WTC11 (cell line): ENCODE measurements around the gene CGRRF1. TPM values are rescaled to one million over a fixed set of nuclear protein-coding genes. Genes with fewer than 3 reads are reported as not detected.

ENCODE experiments used
- ATAC-seq: fragments of 200-7000 bp; cut with Tn5 transposase; 2 replicates; pipeline ENCODE4 v1.10.0; 2021; ENCODE audit warnings: mild to moderate bottlenecking, moderate library complexity
- CTCF ChIA-PET: fragments of 300-600 bp; sonication (Branson Sonifier 250); formaldehyde crosslinking; loops from one replicate; lab custom pipeline; 2021; ENCODE audit warnings: antibody characterized with exemption; lab: Charles Lee
- POLR2A ChIA-PET: fragments of 350-600 bp; sonication (Branson Sonifier 250); formaldehyde crosslinking; loops from one replicate; lab custom pipeline; 2021; ENCODE audit warnings: antibody characterized with exemption; lab: Charles Lee
- DNase-seq: peaks from one replicate; pipeline ENCODE4 v3.0.0; 2021; ENCODE audit warnings: low spot score
- H3K27ac Mint-ChIP-seq: 2 replicates; pipeline ENCODE4 v1.8.0; 2021; ENCODE audit warnings: mixed read lengths
- H3K27me3 Mint-ChIP-seq: 2 replicates; pipeline ENCODE4 v1.8.0; 2021; ENCODE audit warnings: low read depth, mild to moderate bottlenecking, moderate library complexity, mixed read lengths
- H3K36me3 Mint-ChIP-seq: 2 replicates; pipeline ENCODE4 v1.8.0; 2021; ENCODE audit warnings: mixed read lengths
- H3K4me1 Mint-ChIP-seq: 2 replicates; pipeline ENCODE4 v1.8.0; 2022; ENCODE audit warnings: mixed read lengths
- H3K4me3 Mint-ChIP-seq: 2 replicates; pipeline ENCODE4 v1.8.0; 2021; ENCODE audit warnings: mild to moderate bottlenecking, moderate library complexity, mixed read lengths
- H3K9me3 Mint-ChIP-seq: 2 replicates; pipeline ENCODE4 v1.8.0; 2021; ENCODE audit warnings: mixed read lengths
- EMX1 ChIP-seq: fragments of 250-450 bp; sonication (Bioruptor Pico); IDR thresholded peaks from 2 replicates; pipeline ENCODE4 v1.8.0; 2021; ENCODE audit warnings: mild to moderate bottlenecking
- FOXP1 ChIP-seq: sonication (generic); formaldehyde crosslinking; IDR thresholded peaks from 2 replicates; pipeline ENCODE4 v1.8.0; 2022; ENCODE audit warnings: missing genetic modification reagents, mild to moderate bottlenecking, moderate library complexity, borderline replicate concordance
- GRHL2 ChIP-seq: fragments of 250-450 bp; sonication (Bioruptor Pico); IDR thresholded peaks from 2 replicates; pipeline ENCODE4 v1.8.0; 2022; ENCODE audit warnings: mild to moderate bottlenecking, moderate library complexity; ENCODE audit not compliant: insufficient replicate concordance, severe bottlenecking
- JUN ChIP-seq: sonication (generic); formaldehyde crosslinking; IDR thresholded peaks from 2 replicates; pipeline ENCODE4 v1.8.0; 2023; ENCODE audit warnings: mild to moderate bottlenecking, missing genetic modification reagents
- MYBL2 ChIP-seq: sonication (generic); formaldehyde crosslinking; IDR thresholded peaks from 2 replicates; pipeline ENCODE4 v1.8.1; 2023; ENCODE audit warnings: mild to moderate bottlenecking, moderate library complexity, missing genetic modification reagents
- NFE2L1 ChIP-seq: sonication (generic); formaldehyde crosslinking; IDR thresholded peaks from 2 replicates; pipeline ENCODE4 v1.8.1; 2023; ENCODE audit warnings: missing genetic modification reagents
- OVOL2 ChIP-seq: fragments of 250-450 bp; sonication (Bioruptor Pico); IDR thresholded peaks from 2 replicates; pipeline ENCODE4 v1.9.0; 2021; ENCODE audit warnings: mild to moderate bottlenecking, borderline replicate concordance
- SMAD4 ChIP-seq: sonication (generic); formaldehyde crosslinking; IDR thresholded peaks from 2 replicates; pipeline ENCODE4 v1.8.0; 2022; ENCODE audit warnings: mild to moderate bottlenecking, missing genetic modification reagents
- SP1 ChIP-seq: sonication (generic); formaldehyde crosslinking; conservative IDR thresholded peaks from 2 replicates; pipeline ENCODE4 v1.8.1; 2022; ENCODE audit warnings: missing genetic modification reagents
- TCF7 ChIP-seq: sonication (generic); formaldehyde crosslinking; IDR thresholded peaks from 2 replicates; pipeline ENCODE4 v1.8.0; 2022; ENCODE audit warnings: mild to moderate bottlenecking, low read depth, missing genetic modification reagents, moderate library complexity
- TP53 ChIP-seq: sonication (generic); formaldehyde crosslinking; IDR thresholded peaks from 2 replicates; pipeline ENCODE4 v1.8.1; 2023; ENCODE audit warnings: mild to moderate bottlenecking, missing genetic modification reagents
- ZBTB21 ChIP-seq: sonication (generic); formaldehyde crosslinking; IDR thresholded peaks from 2 replicates; pipeline ENCODE4 v1.8.1; 2023; ENCODE audit warnings: mild to moderate bottlenecking, missing genetic modification reagents, borderline replicate concordance
- ZNF416 ChIP-seq: fragments of 250-450 bp; sonication (Bioruptor Pico); IDR thresholded peaks from 2 replicates; pipeline ENCODE4 v1.9.0; 2021; ENCODE audit warnings: mild to moderate bottlenecking, inconsistent platforms
- ZNF671 ChIP-seq: fragments of 250-450 bp; sonication (Bioruptor Pico); IDR thresholded peaks from 2 replicates; pipeline ENCODE4 v1.8.0; 2021; ENCODE audit warnings: mild to moderate bottlenecking
- total RNA-seq: library from RNA; stranded (reverse); gene quantifications from 3 replicates; pipeline ENCODE4 v1.2.3, GENCODE V29; 2021
- TF ChIP-seq, protein P1 (sequence below): sonication (generic); formaldehyde crosslinking; IDR thresholded peaks from 2 replicates; pipeline ENCODE4 v1.8.0; 2023; ENCODE audit warnings: mild to moderate bottlenecking, missing genetic modification reagents
- TF ChIP-seq, protein P2 (sequence below): sonication (generic); formaldehyde crosslinking; IDR thresholded peaks from 2 replicates; pipeline ENCODE4 v1.8.0; 2022; ENCODE audit warnings: missing genetic modification reagents
- TF ChIP-seq, protein P3 (sequence below): sonication (generic); formaldehyde crosslinking; IDR thresholded peaks from 2 replicates; pipeline ENCODE4 v1.8.0; 2023; ENCODE audit warnings: missing genetic modification reagents, mild to moderate bottlenecking, borderline replicate concordance
- TF ChIP-seq, protein P4 (sequence below): sonication (generic); formaldehyde crosslinking; conservative IDR thresholded peaks from 2 replicates; pipeline ENCODE4 v1.8.1; 2022; ENCODE audit warnings: mild to moderate bottlenecking, missing genetic modification reagents

The CGRRF1 gene
- total RNA-seq, 1 experiment from 2014 or later, result 15.1 TPM

DNA sequence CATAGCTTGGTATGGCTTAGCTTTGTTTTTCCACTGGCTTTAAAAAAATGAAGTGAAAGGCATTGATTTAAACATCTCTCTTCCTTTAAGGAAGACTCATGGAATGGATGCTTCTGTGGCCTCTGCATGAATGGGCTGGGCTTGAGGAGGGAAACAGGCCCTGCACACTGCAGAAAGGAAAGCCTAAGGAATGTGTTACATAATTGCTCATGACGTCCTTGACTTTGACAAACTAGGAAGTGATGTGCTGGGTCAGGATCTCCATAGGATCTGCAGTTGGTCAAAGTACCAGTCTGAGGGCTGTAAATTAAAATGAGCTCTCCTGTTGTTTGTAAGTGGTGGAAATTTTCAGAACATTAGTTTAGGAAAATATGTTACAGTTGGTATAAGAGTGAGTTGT, 69.9 kb downstream of the CGRRF1 start:
- Mint-ChIP-seq H3K27me3 (no peaks in the 10 kb centered on the region), H3K9me3 (no peaks in the 10 kb centered on the region), H3K4me1 (no peaks in the 10 kb centered on the region), H3K27ac (no peak overlapping the region), H3K36me3 (no peaks in the 10 kb centered on the region), H3K4me3 (no peak overlapping the region)
- no peak for TF ChIP-seq SP1 (CRISPR knock-in tag)
- TF ChIP-seq ZBTB21, result no peak
- TF ChIP-seq, protein P1, sequence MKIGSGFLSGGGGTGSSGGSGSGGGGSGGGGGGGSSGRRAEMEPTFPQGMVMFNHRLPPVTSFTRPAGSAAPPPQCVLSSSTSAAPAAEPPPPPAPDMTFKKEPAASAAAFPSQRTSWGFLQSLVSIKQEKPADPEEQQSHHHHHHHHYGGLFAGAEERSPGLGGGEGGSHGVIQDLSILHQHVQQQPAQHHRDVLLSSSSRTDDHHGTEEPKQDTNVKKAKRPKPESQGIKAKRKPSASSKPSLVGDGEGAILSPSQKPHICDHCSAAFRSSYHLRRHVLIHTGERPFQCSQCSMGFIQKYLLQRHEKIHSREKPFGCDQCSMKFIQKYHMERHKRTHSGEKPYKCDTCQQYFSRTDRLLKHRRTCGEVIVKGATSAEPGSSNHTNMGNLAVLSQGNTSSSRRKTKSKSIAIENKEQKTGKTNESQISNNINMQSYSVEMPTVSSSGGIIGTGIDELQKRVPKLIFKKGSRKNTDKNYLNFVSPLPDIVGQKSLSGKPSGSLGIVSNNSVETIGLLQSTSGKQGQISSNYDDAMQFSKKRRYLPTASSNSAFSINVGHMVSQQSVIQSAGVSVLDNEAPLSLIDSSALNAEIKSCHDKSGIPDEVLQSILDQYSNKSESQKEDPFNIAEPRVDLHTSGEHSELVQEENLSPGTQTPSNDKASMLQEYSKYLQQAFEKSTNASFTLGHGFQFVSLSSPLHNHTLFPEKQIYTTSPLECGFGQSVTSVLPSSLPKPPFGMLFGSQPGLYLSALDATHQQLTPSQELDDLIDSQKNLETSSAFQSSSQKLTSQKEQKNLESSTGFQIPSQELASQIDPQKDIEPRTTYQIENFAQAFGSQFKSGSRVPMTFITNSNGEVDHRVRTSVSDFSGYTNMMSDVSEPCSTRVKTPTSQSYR (CRISPR knock-in tag), result no peak
- no peak for TF ChIP-seq GRHL2 (CRISPR knock-in tag)
- TF ChIP-seq EMX1, result no peak
- TF ChIP-seq MYBL2, result no peak
- no peak for TF ChIP-seq JUN (CRISPR knock-in tag)
- TF ChIP-seq, protein P2, sequence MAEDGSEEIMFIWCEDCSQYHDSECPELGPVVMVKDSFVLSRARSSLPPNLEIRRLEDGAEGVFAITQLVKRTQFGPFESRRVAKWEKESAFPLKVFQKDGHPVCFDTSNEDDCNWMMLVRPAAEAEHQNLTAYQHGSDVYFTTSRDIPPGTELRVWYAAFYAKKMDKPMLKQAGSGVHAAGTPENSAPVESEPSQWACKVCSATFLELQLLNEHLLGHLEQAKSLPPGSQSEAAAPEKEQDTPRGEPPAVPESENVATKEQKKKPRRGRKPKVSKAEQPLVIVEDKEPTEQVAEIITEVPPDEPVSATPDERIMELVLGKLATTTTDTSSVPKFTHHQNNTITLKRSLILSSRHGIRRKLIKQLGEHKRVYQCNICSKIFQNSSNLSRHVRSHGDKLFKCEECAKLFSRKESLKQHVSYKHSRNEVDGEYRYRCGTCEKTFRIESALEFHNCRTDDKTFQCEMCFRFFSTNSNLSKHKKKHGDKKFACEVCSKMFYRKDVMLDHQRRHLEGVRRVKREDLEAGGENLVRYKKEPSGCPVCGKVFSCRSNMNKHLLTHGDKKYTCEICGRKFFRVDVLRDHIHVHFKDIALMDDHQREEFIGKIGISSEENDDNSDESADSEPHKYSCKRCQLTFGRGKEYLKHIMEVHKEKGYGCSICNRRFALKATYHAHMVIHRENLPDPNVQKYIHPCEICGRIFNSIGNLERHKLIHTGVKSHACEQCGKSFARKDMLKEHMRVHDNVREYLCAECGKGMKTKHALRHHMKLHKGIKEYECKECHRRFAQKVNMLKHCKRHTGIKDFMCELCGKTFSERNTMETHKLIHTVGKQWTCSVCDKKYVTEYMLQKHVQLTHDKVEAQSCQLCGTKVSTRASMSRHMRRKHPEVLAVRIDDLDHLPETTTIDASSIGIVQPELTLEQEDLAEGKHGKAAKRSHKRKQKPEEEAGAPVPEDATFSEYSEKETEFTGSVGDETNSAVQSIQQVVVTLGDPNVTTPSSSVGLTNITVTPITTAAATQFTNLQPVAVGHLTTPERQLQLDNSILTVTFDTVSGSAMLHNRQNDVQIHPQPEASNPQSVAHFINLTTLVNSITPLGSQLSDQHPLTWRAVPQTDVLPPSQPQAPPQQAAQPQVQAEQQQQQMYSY (CRISPR knock-in tag), result no peak
- TF ChIP-seq TP53 (CRISPR knock-in tag), result no peak
- no peak for TF ChIP-seq FOXP1 (CRISPR knock-in tag)
- TF ChIP-seq NFE2L1 (CRISPR knock-in tag), result no peak
- ChIA-PET POLR2A (no interaction called here), CTCF (interaction anchor here (0.9 kb wide), 1 partner anchor 63 kb away, joined by 5 read pairs; no protein-coding TSS in a partner anchor)
- ATAC-seq (no peak), DNase-seq (no peak)

DNA sequence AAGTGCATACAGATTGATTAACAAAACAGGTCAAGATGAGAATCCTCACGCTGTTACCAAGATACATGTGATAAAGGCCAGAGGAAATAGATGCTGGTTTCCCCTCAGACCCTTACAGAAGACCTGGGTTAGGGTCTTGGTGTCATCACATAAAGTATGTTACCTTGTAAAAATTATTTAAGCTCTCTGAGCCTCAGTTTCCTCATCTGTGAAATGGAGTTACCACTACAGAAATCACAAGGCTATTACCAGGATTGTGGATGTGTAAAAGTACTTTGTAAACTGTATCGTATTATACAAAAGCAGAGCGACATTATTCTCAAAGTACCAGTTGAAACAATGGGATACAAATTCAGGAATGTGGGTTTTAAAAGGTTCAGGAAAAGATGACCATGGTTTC, 71.2 kb downstream of the CGRRF1 start:
- Mint-ChIP-seq H3K4me1 (no peaks in the 10 kb centered on the region), H3K4me3 (no peak overlapping the region), H3K36me3 (no peaks in the 10 kb centered on the region)
- POLR2A ChIA-PET, result no interaction called here
- TF ChIP-seq SMAD4 (CRISPR knock-in tag) (no peak), OVOL2 (CRISPR knock-in tag) (no peak), ZNF671 (CRISPR knock-in tag) (no peak), ZNF416 (CRISPR knock-in tag) (no peak), TCF7 (CRISPR knock-in tag) (no peak), TP53 (CRISPR knock-in tag) (no peak)
- TF ChIP-seq, protein P3, sequence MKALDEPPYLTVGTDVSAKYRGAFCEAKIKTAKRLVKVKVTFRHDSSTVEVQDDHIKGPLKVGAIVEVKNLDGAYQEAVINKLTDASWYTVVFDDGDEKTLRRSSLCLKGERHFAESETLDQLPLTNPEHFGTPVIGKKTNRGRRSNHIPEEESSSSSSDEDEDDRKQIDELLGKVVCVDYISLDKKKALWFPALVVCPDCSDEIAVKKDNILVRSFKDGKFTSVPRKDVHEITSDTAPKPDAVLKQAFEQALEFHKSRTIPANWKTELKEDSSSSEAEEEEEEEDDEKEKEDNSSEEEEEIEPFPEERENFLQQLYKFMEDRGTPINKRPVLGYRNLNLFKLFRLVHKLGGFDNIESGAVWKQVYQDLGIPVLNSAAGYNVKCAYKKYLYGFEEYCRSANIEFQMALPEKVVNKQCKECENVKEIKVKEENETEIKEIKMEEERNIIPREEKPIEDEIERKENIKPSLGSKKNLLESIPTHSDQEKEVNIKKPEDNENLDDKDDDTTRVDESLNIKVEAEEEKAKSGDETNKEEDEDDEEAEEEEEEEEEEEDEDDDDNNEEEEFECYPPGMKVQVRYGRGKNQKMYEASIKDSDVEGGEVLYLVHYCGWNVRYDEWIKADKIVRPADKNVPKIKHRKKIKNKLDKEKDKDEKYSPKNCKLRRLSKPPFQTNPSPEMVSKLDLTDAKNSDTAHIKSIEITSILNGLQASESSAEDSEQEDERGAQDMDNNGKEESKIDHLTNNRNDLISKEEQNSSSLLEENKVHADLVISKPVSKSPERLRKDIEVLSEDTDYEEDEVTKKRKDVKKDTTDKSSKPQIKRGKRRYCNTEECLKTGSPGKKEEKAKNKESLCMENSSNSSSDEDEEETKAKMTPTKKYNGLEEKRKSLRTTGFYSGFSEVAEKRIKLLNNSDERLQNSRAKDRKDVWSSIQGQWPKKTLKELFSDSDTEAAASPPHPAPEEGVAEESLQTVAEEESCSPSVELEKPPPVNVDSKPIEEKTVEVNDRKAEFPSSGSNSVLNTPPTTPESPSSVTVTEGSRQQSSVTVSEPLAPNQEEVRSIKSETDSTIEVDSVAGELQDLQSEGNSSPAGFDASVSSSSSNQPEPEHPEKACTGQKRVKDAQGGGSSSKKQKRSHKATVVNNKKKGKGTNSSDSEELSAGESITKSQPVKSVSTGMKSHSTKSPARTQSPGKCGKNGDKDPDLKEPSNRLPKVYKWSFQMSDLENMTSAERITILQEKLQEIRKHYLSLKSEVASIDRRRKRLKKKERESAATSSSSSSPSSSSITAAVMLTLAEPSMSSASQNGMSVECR (CRISPR knock-in tag), result no peak
- TF ChIP-seq, protein P2 (CRISPR knock-in tag), result no peak
- TF ChIP-seq, protein P4, sequence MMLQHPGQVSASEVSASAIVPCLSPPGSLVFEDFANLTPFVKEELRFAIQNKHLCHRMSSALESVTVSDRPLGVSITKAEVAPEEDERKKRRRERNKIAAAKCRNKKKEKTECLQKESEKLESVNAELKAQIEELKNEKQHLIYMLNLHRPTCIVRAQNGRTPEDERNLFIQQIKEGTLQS, result no peak
- TF ChIP-seq, all 79 proteins: peak for 0
- H3K27ac Mint-ChIP-seq, result no peak overlapping the region
- DNase-seq (no peak), ATAC-seq (no peak)
- H3K27me3 Mint-ChIP-seq, result no peaks in the 10 kb centered on the region
- H3K9me3 Mint-ChIP-seq, result no peaks in the 10 kb centered on the region
- CTCF ChIA-PET, result interaction anchor here (1.1 kb wide), 1 partner anchor 193 kb away, joined by 6 read pairs; no protein-coding TSS in a partner anchor
